Ascending aorta (tissue), 2 donors: ENCODE measurements around the gene NMD3. TPM values are rescaled to one million over a fixed set of nuclear protein-coding genes. Genes with fewer than 3 reads are reported as not detected.

Experiments used
- DNase-seq, 2 donors: peaks; one replicate each; pipeline ENCODE4 v3.0.0-alpha.2; 2019; ENCODE audit warnings: low spot score in 2 of 2
- H3K27ac ChIP-seq, 2 donors: fragments of 200-600 bp; sonication (generic); one replicate each; pipeline ENCODE4 v1.5.1; 2016 to 2017; ENCODE audit warnings: mild to moderate bottlenecking in 1 of 2
- H3K27me3 ChIP-seq: fragments of 200-600 bp; sonication (generic); one replicate; pipeline ENCODE4 v1.5.1; 2017
- H3K36me3 ChIP-seq, 2 donors: fragments of 200-600 bp; sonication (generic); one replicate each; pipeline ENCODE4 v1.5.1; 2016
- H3K4me1 ChIP-seq, 2 donors: fragments of 200-600 bp; sonication (generic); one replicate each; pipeline ENCODE4 v1.5.1; 2016 to 2017; ENCODE audit warnings: mild to moderate bottlenecking in 1 of 2
- H3K4me3 ChIP-seq, 2 donors: fragments of 200-600 bp; sonication (generic); one replicate each; pipeline ENCODE4 v1.5.1; 2016 to 2017; ENCODE audit warnings: mild to moderate bottlenecking in 1 of 2
- H3K9me3 ChIP-seq, 2 donors: fragments of 200-600 bp; sonication (generic); one replicate each; pipeline ENCODE4 v1.5.1; 2016
- intact Hi-C: fragments of 100-400 bp; cut with DNase I; formaldehyde crosslinking; loops from one replicate; pipeline ENCODE4 v1.15.1; 2023
- total RNA-seq: library from RNA; depleted of rRNA; stranded (reverse); fragments of >200 nt; gene quantifications from one replicate; pipeline ENCODE4 v1.1.0, GENCODE V29; 2016
- TF ChIP-seq, protein P1 (sequence below), 3 experiments: fragments of 200-600 bp in 2 of 3; fragments of 450-650 bp in 1 of 3; sonication (generic) in 2 of 3; IDR thresholded peaks; one replicate each; pipeline ENCODE4 v1.5.1; 2016 to 2019; ENCODE audit warnings: antibody characterized with exemption in 3 of 3, mild to moderate bottlenecking in 1 of 3, moderate library complexity in 1 of 3

Gene NMD3
- total RNA-seq, 1 donor from 2014 or later, result 34.1 TPM

DNA sequence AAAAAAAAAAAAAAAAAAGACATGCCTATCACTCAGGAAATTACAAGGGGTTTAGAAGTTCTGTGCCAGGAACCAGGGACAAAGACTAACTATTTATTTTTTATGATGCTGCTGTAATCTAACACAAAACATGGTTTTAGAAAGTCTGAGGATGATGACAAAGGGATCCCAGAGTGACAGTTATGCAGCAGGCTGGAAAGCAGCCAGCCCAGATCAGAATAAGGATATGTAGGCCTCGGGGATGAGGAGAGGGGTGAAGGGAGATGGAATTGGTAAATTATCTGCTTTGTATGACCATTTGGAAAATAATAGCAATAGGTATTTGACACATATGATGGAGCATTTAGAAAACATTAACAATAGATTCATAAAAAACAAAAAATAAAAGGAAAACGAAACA lies 34.1 kb upstream of the NMD3 start:
- Histone ChIP-seq H3K4me1 (no peaks in the 10 kb centered on the region), H3K4me3 (no peak overlapping the region), H3K27ac (no peak overlapping the region), H3K27me3 (no peaks in the 10 kb centered on the region), H3K9me3 (no peaks in the 10 kb centered on the region), H3K36me3 (no peaks in the 10 kb centered on the region)
- intact Hi-C loops, result no loop called here
- TF ChIP-seq, protein P1, sequence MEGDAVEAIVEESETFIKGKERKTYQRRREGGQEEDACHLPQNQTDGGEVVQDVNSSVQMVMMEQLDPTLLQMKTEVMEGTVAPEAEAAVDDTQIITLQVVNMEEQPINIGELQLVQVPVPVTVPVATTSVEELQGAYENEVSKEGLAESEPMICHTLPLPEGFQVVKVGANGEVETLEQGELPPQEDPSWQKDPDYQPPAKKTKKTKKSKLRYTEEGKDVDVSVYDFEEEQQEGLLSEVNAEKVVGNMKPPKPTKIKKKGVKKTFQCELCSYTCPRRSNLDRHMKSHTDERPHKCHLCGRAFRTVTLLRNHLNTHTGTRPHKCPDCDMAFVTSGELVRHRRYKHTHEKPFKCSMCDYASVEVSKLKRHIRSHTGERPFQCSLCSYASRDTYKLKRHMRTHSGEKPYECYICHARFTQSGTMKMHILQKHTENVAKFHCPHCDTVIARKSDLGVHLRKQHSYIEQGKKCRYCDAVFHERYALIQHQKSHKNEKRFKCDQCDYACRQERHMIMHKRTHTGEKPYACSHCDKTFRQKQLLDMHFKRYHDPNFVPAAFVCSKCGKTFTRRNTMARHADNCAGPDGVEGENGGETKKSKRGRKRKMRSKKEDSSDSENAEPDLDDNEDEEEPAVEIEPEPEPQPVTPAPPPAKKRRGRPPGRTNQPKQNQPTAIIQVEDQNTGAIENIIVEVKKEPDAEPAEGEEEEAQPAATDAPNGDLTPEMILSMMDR (IDR thresholded peaks at IDR 0.05), result no peak
- no peak for DNase-seq

GRCh38 chr3:161197855-161198850 lies 23.0 kb upstream of the NMD3 start:
- H3K27me3 ChIP-seq, result no peaks in the 10 kb centered on the region
- no peak for DNase-seq
- H3K27ac ChIP-seq, result no peak overlapping the region
- TF ChIP-seq, protein P1 (IDR thresholded peaks at IDR 0.05), result no peak
- no peaks in the 10 kb centered on the region for H3K36me3 ChIP-seq
- H3K4me3 ChIP-seq, result no peak overlapping the region
- intact Hi-C loops, result no loop called here
- no peaks in the 10 kb centered on the region for H3K4me1 ChIP-seq
- no peaks in the 10 kb centered on the region for H3K9me3 ChIP-seq

DNA sequence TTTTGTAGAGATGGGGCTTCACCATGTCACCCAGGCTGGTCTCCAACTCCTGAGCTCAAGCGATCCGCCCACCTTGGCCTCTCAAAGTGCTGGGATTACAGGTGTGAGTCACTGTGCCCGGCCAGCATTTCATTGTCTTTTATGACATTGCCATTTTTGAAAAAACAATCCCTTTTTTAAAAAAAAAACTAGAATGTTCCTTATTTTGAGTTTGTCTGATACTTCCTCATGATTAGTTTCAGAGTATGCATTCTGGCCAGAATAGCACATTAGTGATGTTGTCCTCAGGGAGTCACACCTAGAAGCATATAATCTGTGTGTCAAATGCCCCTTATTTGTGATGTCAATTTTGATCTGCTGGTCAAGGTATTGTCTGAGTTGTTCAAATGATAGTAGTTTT lies 21.2 kb upstream of the NMD3 start:
- Histone ChIP-seq H3K27ac (no peak overlapping the region), H3K4me1 (no peaks in the 10 kb centered on the region), H3K4me3 (no peak overlapping the region), H3K36me3 (no peaks in the 10 kb centered on the region), H3K9me3 (no peaks in the 10 kb centered on the region), H3K27me3 (no peaks in the 10 kb centered on the region)
- TF ChIP-seq, protein P1 (IDR thresholded peaks at IDR 0.05), result no peak
- DNase-seq, result no peak
- intact Hi-C loops, result no loop called here

- no peak overlapping the region for H3K4me3 ChIP-seq
- no peaks in the 10 kb centered on the region for H3K9me3 ChIP-seq
- no peaks in the 10 kb centered on the region for H3K36me3 ChIP-seq
- no peaks in the 10 kb centered on the region for H3K27me3 ChIP-seq
- H3K4me1 ChIP-seq, result no peaks in the 10 kb centered on the region
- intact Hi-C loops, result no loop called here
- TF ChIP-seq, protein P1 (IDR thresholded peaks at IDR 0.05), result no peak
- DNase-seq, result no peak
- no peak overlapping the region for H3K27ac ChIP-seq
These were observed 17.5 kb upstream of the NMD3 start for GRCh38 chr3:161203485-161204098.

- TF ChIP-seq, protein P1 (IDR thresholded peaks at IDR 0.05), result no peak
- Histone ChIP-seq H3K9me3 (no peaks in the 10 kb centered on the region), H3K4me1 (no peaks in the 10 kb centered on the region), H3K4me3 (no peak overlapping the region), H3K27ac (no peak overlapping the region), H3K27me3 (no peaks in the 10 kb centered on the region), H3K36me3 (no peaks in the 10 kb centered on the region)
- DNase-seq, result no peak
- intact Hi-C loops, result no loop called here
These were observed 12.2 kb upstream of the NMD3 start for GRCh38 chr3:161208931-161209330.
